NT2/D1 (cell line): ENCODE data around the gene TNS1.

Experiments
- YY1 ChIP-seq: IDR thresholded peaks from 2 replicates; pipeline ENCODE4 v1.6.1; 2011; ENCODE audit not compliant: insufficient read length, insufficient read depth
- ZNF274 ChIP-seq: IDR thresholded peaks from 2 replicates; pipeline ENCODE4 v1.6.1; 2011; ENCODE audit warnings: mild to moderate bottlenecking, low read depth, low read length

GRCh38 chr2:217977840-217978535 lies 24.8 kb downstream of the TNS1 start:
- TF ChIP-seq YY1 (no peak), ZNF274 (no peak)
